Endothelial cell of umbilical vein (primary cell): ENCODE measurements around the gene THAP11.

Experiments
- CTCF ChIP-seq, 2 donors: IDR thresholded peaks; 1 replicate in 1 of 2; 2 replicates in 1 of 2; pipeline ENCODE4 v1.5.1; 2011; ENCODE audit warnings: low read length in 2 of 2, mild to moderate bottlenecking in 2 of 2, moderate library complexity in 2 of 2, control low read depth in 1 of 2, inconsistent platforms in 1 of 2, low read depth in 1 of 2; ENCODE audit not compliant: insufficient read depth in 1 of 2; ENCODE audit errors: extremely low read depth in 1 of 2
- EZH2 ChIP-seq: IDR thresholded peaks from 2 replicates; pipeline ENCODE4 v1.6.1; 2012; ENCODE audit warnings: borderline replicate concordance, low read depth, mild to moderate bottlenecking, moderate library complexity, low read length, inconsistent platforms; ENCODE audit not compliant: severe bottlenecking
- FOS ChIP-seq: IDR thresholded peaks from 2 replicates; pipeline ENCODE4 v1.6.1; 2011; ENCODE audit warnings: mild to moderate bottlenecking, low read length, moderate library complexity, borderline replicate concordance; ENCODE audit not compliant: insufficient read depth
- JUN ChIP-seq: IDR thresholded peaks from 2 replicates; pipeline ENCODE4 v1.6.1; 2011; ENCODE audit warnings: borderline replicate concordance, low read depth; ENCODE audit not compliant: insufficient read length, insufficient read depth
- MAX ChIP-seq: IDR thresholded peaks from 2 replicates; pipeline ENCODE4 v1.6.1; 2011; ENCODE audit not compliant: insufficient read depth, insufficient read length
- POLR2A ChIP-seq: IDR thresholded peaks from 2 replicates; pipeline ENCODE4 v1.6.1; 2012; ENCODE audit warnings: low read depth, mild to moderate bottlenecking, control low read depth, low read length
- POLR2AphosphoS5 ChIP-seq: IDR thresholded peaks from 2 replicates; pipeline ENCODE4 v1.6.1; 2012; ENCODE audit warnings: low read depth, mild to moderate bottlenecking, control low read depth, low read length, moderate library complexity; ENCODE audit not compliant: insufficient read depth

- TF ChIP-seq CTCF (IDR thresholded peaks at IDR 0.05; ENCODE audit: extremely low read depth in 1 of 2, insufficient read depth in 1 of 2, low read depth in 1 of 2, low read length in 2 of 2) (no peak), POLR2A (no peak), MAX (no peak), JUN (no peak), POLR2AphosphoS5 (no peak), EZH2 (no peak), FOS (no peak)
Measured at GRCh38 chr16:67877064-67877463, 34.9 kb downstream of the THAP11 start.
